ENCODE results near the gene SNRPA1.

SNRPA1 gene

DNA sequence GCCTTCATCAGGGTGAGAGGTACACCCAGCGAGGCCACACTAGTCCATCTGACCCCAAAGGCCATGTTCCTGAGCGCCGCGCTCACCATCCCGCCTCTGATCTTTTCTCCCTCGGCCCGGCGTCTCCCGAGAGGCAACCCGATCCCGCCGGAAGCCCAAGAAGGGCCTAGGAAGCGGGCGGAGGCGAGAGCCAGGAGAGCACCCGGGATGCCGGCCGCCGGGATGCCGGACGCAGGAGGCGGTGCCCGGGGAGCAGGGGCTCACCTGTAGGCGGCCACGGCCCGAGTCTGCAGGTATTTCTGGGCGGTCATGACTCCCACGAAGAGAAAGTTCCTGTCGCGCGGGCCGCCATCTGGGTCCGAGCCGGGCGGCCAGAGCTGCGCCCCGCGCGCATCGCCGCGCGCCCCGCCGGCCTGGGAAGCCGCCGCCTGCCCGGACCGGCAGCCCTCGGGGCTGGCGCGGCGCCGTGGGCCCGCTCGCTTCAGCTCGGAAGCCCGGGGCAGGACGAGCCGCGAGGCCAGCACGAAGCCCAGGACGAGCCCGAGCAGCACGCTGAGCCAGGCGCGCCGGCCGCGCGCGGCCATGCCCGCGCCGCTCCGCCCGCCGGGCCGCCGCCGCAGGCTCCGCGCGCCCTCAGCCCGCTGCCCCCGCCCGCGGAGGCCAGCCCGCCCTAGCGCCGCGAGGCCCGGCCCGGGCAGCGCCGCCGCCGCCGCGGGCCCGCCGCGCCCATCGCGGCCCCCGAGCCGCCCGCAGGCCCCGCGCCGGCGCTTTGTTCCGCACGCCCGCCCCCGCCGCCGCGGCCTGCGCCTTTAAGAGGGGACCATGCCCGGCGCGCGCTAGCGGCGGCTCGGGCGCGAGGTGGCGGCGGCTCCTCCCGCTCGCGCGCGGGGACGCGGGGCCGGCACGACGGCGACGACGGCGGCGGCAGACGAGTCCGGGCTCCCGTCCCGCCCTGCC lies 43.9 kb downstream of the SNRPA1 start:
- Histone ChIP-seq H3K27me3 (ENCODE audit: insufficient read depth, low read depth) (no peaks in the 10 kb centered on the region), H3K9ac (peak overlapping the region; percentile 77), H3K36me3 (ENCODE audit: insufficient read depth) (peaks cover 12% of the 10 kb centered on the region; the same call in 1 of the 2 replicates), H3K79me2 (ENCODE audit: insufficient read depth, low read depth) (peaks cover 60% of the 10 kb centered on the region), H3K4me1 (ENCODE audit: low read depth, poor library complexity, severe bottlenecking) (peaks cover 55% of the 10 kb centered on the region), H3K27ac (peak overlapping the region; percentile 52), H2AFZ (ENCODE audit: low read depth) (no peak overlapping the region), H3K4me2 (peak overlapping the region; percentile 67), H3K4me3 (IDR thresholded peaks at IDR 0.05; ENCODE audit: insufficient read depth, low read depth, low read length) (no peak overlapping the region), H4K20me1 (ENCODE audit: insufficient read depth) (0 out of 2 replicates have a peak, but pooled peaks cover 20% of the 10 kb centered on the region)
- TF ChIP-seq, protein P1, sequence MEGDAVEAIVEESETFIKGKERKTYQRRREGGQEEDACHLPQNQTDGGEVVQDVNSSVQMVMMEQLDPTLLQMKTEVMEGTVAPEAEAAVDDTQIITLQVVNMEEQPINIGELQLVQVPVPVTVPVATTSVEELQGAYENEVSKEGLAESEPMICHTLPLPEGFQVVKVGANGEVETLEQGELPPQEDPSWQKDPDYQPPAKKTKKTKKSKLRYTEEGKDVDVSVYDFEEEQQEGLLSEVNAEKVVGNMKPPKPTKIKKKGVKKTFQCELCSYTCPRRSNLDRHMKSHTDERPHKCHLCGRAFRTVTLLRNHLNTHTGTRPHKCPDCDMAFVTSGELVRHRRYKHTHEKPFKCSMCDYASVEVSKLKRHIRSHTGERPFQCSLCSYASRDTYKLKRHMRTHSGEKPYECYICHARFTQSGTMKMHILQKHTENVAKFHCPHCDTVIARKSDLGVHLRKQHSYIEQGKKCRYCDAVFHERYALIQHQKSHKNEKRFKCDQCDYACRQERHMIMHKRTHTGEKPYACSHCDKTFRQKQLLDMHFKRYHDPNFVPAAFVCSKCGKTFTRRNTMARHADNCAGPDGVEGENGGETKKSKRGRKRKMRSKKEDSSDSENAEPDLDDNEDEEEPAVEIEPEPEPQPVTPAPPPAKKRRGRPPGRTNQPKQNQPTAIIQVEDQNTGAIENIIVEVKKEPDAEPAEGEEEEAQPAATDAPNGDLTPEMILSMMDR (conservative IDR thresholded peaks at IDR 0.05; ENCODE audit: low read depth, low read length): no peak

DNA sequence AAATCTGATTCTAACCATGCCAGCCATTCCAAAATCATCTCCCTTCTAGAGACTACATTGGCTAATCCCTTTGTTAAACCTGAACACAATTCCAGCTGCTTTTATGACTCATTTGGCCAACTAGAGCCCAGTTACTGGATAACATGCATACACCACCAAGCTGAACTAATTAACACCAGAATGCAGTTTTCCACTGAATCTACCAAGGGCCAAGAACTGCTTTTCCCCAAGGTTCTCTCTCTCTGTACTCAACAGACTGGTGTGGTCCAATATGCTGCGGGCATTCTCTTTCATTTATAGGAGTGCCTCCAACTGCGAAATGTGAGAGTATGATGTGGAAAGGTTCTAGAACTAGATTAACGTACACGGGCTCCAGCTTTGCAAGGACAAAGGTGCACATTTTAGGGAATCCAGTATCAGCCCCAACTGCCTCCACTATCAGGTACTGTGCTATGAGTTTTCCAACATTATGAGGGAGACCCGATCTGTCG lies 44.7 kb downstream of the SNRPA1 start:
- H3K79me2 ChIP-seq (ENCODE audit: insufficient read depth, low read depth): peaks cover 67% of the 10 kb centered on the region

DNA sequence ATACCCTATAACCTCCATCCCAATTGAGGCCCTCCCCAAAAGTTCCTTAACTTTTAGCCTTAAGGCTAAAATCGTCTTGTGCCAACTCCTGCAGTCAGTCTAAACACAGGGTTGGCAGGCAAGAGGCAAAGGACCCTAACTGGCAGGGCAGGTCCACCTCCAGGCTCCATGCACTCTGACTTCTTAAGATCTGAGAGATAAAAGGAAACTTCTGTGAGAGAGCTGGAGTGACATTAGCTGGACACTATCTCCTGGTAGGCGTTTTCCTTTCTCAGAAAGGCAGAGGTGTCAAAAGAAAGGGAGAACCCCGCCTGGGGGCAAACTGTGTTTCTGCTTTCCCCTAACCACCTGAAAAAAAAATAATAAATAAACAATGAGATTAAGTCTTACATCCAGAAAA lies 46.8 kb downstream of the SNRPA1 start:
- H3K9ac ChIP-seq: no peak overlapping the region
- peaks cover 12% of the 10 kb centered on the region; the same call in 1 of the 2 replicates for H3K36me3 ChIP-seq (ENCODE audit: insufficient read depth)
- peaks cover 88% of the 10 kb centered on the region for H3K79me2 ChIP-seq (ENCODE audit: insufficient read depth, low read depth)
- H2AFZ ChIP-seq (ENCODE audit: low read depth): no peak overlapping the region
- no peaks in the 10 kb centered on the region for H3K27me3 ChIP-seq (ENCODE audit: insufficient read depth, low read depth)
- H4K20me1 ChIP-seq (ENCODE audit: insufficient read depth): peaks cover 39% of the 10 kb centered on the region
- TF ChIP-seq, protein P1 (conservative IDR thresholded peaks at IDR 0.05; ENCODE audit: low read depth, low read length): no peak
- H3K27ac ChIP-seq: no peak overlapping the region
- H3K4me1 ChIP-seq (ENCODE audit: low read depth, poor library complexity, severe bottlenecking): peaks cover 76% of the 10 kb centered on the region
- H3K4me2 ChIP-seq: peak overlapping the region; percentile 11; the same call in 1 of the 2 replicates
- H3K4me3 ChIP-seq (IDR thresholded peaks at IDR 0.05; ENCODE audit: insufficient read depth, low read depth, low read length): no peak overlapping the region

More for the DNA sequence above, 44.7 kb downstream of the SNRPA1 start:
- no peak overlapping the region for H2AFZ ChIP-seq (ENCODE audit: low read depth)
- peak overlapping the region; percentile 67 for H3K4me2 ChIP-seq
- H3K4me1 ChIP-seq (ENCODE audit: low read depth, poor library complexity, severe bottlenecking): peaks cover 62% of the 10 kb centered on the region
- H3K4me3 ChIP-seq (IDR thresholded peaks at IDR 0.05; ENCODE audit: insufficient read depth, low read depth, low read length): no peak overlapping the region
- peak overlapping the region; percentile 49; the same call in 1 of the 2 replicates for H3K27ac ChIP-seq
- no peaks in the 10 kb centered on the region for H3K27me3 ChIP-seq (ENCODE audit: insufficient read depth, low read depth)
- peaks cover 12% of the 10 kb centered on the region; the same call in 1 of the 2 replicates for H3K36me3 ChIP-seq (ENCODE audit: insufficient read depth)
- TF ChIP-seq, protein P1 (conservative IDR thresholded peaks at IDR 0.05; ENCODE audit: low read depth, low read length): no peak
- peak overlapping the region; percentile 77 for H3K9ac ChIP-seq
- H4K20me1 ChIP-seq (ENCODE audit: insufficient read depth): peaks cover 23% of the 10 kb centered on the region; the same call in 1 of the 2 replicates

DNA sequence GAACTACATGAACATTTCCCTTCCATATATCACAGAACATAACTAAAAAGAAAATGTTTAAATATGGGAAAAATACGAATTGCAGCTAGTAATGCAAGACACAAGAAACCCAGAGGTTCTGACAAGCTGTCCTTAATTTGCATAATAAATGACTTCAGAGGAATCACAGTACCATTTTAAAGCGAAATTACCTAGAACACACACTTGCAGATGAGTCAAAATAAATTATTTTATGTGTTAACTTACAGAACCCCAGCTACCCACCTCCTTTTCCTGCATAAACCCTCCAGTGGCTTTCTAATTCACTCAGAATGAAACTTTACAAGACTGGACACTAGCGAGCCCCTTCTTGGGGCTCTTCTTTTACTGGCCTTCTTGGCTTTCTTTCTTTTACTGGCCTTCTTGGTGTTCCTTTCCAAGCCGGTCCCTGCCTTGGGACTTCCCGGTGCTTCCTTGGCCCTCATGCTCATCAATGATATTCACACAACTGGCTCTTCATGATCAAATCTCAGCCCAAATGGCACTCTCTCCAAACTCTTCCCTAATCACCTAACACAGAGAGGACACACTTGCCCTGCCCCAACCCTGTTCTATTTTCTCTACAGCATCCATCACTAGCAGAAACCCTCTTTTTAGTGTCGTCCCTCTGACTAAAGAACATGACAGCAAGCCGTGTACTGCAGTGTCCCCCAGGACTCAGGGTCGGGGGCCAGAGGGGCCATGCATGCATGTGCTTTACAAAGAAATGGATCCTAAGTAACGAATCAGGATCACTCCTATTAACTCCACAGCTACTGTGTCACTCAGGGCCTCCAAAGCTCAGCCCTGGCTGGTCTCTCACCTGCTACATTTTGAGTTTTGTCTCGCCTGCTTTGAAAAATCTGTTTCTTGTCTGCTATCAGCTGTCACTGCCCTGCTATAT lies 48.0 kb downstream of the SNRPA1 start:
- no peak overlapping the region for H3K9ac ChIP-seq
- H3K4me1 ChIP-seq (ENCODE audit: low read depth, poor library complexity, severe bottlenecking): peaks cover 81% of the 10 kb centered on the region
- H3K4me2 ChIP-seq: peak overlapping the region; percentile 23; the same call in 1 of the 2 replicates
- H3K79me2 ChIP-seq (ENCODE audit: insufficient read depth, low read depth): peaks cover 90% of the 10 kb centered on the region
- H3K36me3 ChIP-seq (ENCODE audit: insufficient read depth): peaks cover 12% of the 10 kb centered on the region; the same call in 1 of the 2 replicates
- no peaks in the 10 kb centered on the region for H3K27me3 ChIP-seq (ENCODE audit: insufficient read depth, low read depth)
- H3K4me3 ChIP-seq (IDR thresholded peaks at IDR 0.05; ENCODE audit: insufficient read depth, low read depth, low read length): no peak overlapping the region
- H4K20me1 ChIP-seq (ENCODE audit: insufficient read depth): peaks cover 50% of the 10 kb centered on the region
- H3K27ac ChIP-seq: no peak overlapping the region
- TF ChIP-seq, protein P1 (conservative IDR thresholded peaks at IDR 0.05; ENCODE audit: low read depth, low read length): no peak
- H2AFZ ChIP-seq (ENCODE audit: low read depth): no peak overlapping the region
